Measurements from ENCODE around the gene KIF3B. TPM values are rescaled to one million over a fixed set of nuclear protein-coding genes. Genes with fewer than 3 reads are reported as not detected.

KIF3B gene
- total and polyA plus RNA-seq, 2 of the 13 experiments (the other 11 are each of a cell fraction or from before 2014, with no cell fraction given) = 23.6 to 28.8 TPM

DNA sequence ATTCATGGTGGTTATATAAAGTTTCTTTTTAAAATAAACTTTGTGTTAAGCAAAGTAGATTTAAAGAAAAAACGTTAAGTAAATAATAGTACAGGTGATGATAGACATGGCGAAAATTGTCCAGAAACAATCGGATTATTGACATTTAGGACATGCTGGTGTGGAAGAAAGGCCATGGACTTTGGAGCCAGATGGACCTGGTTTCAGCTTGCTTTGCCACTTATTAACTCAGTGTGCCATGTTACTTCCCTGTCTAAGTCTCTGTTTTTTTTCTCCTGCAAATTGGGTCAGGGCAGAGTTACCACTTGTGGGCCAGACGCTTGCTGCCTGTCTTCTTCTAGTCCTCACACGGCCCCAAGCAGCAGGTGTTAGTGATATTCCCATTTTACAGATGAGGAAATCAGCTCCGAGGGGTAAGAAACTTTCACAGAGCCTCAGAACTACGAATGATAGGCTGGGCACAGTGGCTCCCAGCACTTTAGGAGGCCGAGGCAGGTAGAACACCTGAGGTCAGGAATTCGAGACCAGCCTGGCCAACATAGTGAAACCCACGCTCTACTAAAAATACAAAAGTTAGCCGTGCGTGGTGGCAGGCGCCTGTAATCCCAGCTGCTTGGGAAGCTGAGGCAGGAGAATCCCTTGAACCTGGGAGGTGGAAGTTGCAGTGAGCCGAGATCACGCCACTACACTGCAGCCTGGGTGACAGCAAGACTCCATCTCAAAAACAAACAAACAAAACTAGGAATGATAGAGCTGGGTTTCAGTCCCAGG lies 12.4 kb downstream of the KIF3B start (continued):
- TF ChIP-seq CBFB (CRISPR knock-in tag; IDR thresholded peaks at IDR 0.05) (no peak), ZKSCAN1 (IDR thresholded peaks at IDR 0.05; ENCODE audit: low read length) (peak; percentile 50; the same call in 1 of the 2 replicates), GLI4 (CRISPR knock-in tag; IDR thresholded peaks at IDR 0.05; ENCODE audit: borderline replicate concordance) (no peak; the same call in 1 of the 2 replicates), ZNF138 (CRISPR knock-in tag; IDR thresholded peaks at IDR 0.05; ENCODE audit: low read depth) (0 out of 2 replicates have a peak, but pooled peaks have one; percentile 47), CHD2 (IDR thresholded peaks at IDR 0.05; ENCODE audit: low read depth, low read length) (no peak; the same call in 1 of the 2 replicates), PLRG1 (conservative IDR thresholded peaks at IDR 0.05) (no peak), NR2C2 (CRISPR knock-in tag; IDR thresholded peaks at IDR 0.05; ENCODE audit: borderline replicate concordance) (peak; percentile 63; the same call in 1 of the 2 replicates), ISX (CRISPR knock-in tag; conservative IDR thresholded peaks at IDR 0.05) (no peak; the same call in 1 of the 2 replicates), FLYWCH1 (CRISPR knock-in tag; IDR thresholded peaks at IDR 0.05) (no peak), JDP2 (CRISPR knock-in tag; IDR thresholded peaks at IDR 0.05; ENCODE audit: borderline replicate concordance) (no peak), ZNF501 (CRISPR knock-in tag; IDR thresholded peaks at IDR 0.05) (peak; percentile 82), NFE2L2 (IDR thresholded peaks at IDR 0.05; ENCODE audit: low read length) (no peak), RAD21 (CRISPR knock-in tag; IDR thresholded peaks at IDR 0.05) (peak; percentile 57; the same call in 1 of the 2 replicates), ZNF530 (CRISPR knock-in tag; IDR thresholded peaks at IDR 0.05; ENCODE audit: low read depth) (no peak), EHMT2 (IDR thresholded peaks at IDR 0.05; ENCODE audit: borderline replicate concordance, low read depth, low read length) (no peak; the same call in 1 of the 2 replicates), FOXA3 (CRISPR knock-in tag; IDR thresholded peaks at IDR 0.05) (peak; percentile 96), TOPORS (CRISPR knock-in tag; IDR thresholded peaks at IDR 0.05) (0 out of 2 replicates have a peak, but pooled peaks have one; percentile 70)
- TF ChIP-seq, protein P1, sequence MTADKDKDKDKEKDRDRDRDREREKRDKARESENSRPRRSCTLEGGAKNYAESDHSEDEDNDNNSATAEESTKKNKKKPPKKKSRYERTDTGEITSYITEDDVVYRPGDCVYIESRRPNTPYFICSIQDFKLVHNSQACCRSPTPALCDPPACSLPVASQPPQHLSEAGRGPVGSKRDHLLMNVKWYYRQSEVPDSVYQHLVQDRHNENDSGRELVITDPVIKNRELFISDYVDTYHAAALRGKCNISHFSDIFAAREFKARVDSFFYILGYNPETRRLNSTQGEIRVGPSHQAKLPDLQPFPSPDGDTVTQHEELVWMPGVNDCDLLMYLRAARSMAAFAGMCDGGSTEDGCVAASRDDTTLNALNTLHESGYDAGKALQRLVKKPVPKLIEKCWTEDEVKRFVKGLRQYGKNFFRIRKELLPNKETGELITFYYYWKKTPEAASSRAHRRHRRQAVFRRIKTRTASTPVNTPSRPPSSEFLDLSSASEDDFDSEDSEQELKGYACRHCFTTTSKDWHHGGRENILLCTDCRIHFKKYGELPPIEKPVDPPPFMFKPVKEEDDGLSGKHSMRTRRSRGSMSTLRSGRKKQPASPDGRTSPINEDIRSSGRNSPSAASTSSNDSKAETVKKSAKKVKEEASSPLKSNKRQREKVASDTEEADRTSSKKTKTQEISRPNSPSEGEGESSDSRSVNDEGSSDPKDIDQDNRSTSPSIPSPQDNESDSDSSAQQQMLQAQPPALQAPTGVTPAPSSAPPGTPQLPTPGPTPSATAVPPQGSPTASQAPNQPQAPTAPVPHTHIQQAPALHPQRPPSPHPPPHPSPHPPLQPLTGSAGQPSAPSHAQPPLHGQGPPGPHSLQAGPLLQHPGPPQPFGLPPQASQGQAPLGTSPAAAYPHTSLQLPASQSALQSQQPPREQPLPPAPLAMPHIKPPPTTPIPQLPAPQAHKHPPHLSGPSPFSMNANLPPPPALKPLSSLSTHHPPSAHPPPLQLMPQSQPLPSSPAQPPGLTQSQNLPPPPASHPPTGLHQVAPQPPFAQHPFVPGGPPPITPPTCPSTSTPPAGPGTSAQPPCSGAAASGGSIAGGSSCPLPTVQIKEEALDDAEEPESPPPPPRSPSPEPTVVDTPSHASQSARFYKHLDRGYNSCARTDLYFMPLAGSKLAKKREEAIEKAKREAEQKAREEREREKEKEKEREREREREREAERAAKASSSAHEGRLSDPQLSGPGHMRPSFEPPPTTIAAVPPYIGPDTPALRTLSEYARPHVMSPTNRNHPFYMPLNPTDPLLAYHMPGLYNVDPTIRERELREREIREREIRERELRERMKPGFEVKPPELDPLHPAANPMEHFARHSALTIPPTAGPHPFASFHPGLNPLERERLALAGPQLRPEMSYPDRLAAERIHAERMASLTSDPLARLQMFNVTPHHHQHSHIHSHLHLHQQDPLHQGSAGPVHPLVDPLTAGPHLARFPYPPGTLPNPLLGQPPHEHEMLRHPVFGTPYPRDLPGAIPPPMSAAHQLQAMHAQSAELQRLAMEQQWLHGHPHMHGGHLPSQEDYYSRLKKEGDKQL (CRISPR knock-in tag; IDR thresholded peaks at IDR 0.05; ENCODE audit: low read depth) = peak; percentile 91
- TF ChIP-seq, protein P2, sequence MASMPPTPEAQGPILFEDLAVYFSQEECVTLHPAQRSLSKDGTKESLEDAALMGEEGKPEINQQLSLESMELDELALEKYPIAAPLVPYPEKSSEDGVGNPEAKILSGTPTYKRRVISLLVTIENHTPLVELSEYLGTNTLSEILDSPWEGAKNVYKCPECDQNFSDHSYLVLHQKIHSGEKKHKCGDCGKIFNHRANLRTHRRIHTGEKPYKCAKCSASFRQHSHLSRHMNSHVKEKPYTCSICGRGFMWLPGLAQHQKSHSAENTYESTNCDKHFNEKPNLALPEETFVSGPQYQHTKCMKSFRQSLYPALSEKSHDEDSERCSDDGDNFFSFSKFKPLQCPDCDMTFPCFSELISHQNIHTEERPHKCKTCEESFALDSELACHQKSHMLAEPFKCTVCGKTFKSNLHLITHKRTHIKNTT (CRISPR knock-in tag; IDR thresholded peaks at IDR 0.05) = no peak
- TF ChIP-seq, protein P3, sequence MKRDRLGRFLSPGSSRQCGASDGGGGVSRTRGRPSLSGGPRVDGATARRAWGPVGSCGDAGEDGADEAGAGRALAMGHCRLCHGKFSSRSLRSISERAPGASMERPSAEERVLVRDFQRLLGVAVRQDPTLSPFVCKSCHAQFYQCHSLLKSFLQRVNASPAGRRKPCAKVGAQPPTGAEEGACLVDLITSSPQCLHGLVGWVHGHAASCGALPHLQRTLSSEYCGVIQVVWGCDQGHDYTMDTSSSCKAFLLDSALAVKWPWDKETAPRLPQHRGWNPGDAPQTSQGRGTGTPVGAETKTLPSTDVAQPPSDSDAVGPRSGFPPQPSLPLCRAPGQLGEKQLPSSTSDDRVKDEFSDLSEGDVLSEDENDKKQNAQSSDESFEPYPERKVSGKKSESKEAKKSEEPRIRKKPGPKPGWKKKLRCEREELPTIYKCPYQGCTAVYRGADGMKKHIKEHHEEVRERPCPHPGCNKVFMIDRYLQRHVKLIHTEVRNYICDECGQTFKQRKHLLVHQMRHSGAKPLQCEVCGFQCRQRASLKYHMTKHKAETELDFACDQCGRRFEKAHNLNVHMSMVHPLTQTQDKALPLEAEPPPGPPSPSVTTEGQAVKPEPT (CRISPR knock-in tag; IDR thresholded peaks at IDR 0.05; ENCODE audit: low read depth) = peak; percentile 78
